HepG2 (cell line): ENCODE results near the gene ZNF544. TPM values are rescaled to one million over a fixed set of nuclear protein-coding genes. Genes with fewer than 3 reads are reported as not detected.
A peak's percentile ranks its signal among the peaks of the same experiment; 100 is the strongest.

ENCODE experiments used
- ATAC-seq: fragments of 200-7000 bp; cut with Tn5 transposase; 3 replicates; pipeline ENCODE4 v1.9.1; 2020; ENCODE audit warnings: mild to moderate bottlenecking, moderate library complexity
- BruUV-seq: library from RNA; stranded (reverse); fragments of 400-500 nt; replicated peaks from 2 replicates; lab custom pipeline; 2021; lab: Mats Ljungman, UMichigan
- CTCF ChIA-PET: fragments of 300-600 bp; formaldehyde crosslinking; extraction: SDS; loops from one replicate; lab custom pipeline; 2021; ENCODE audit warnings: low total read pairs, inconsistent platforms, low intra/inter-chr PET ratio; lab: Yijun Ruan, JAX
- POLR2A ChIA-PET: fragments of 350-600 bp; sonication (Branson Sonifier 250); formaldehyde crosslinking; loops from one replicate; lab custom pipeline; 2020; ENCODE audit warnings: antibody characterized with exemption, inconsistent platforms; lab: Yijun Ruan, JAX
- DNase-seq: peaks from one replicate; pipeline ENCODE4 v3.0.0-alpha.2; 2015; ENCODE audit warnings: low spot score
- FAIRE-seq: peaks from 3 replicates; lab custom pipeline; 2011; peaks lifted over from hg19 to GRCh38; lab: Jason Lieb, UNC
- H2AFZ ChIP-seq: one replicate; pipeline ENCODE4 v1.6.1; 2011; ENCODE audit warnings: low read length, inconsistent platforms
- H3K27ac ChIP-seq: fragments of 300-600 bp; 3 replicates; pipeline ENCODE4 v1.8.0; 2011; ENCODE audit warnings: mixed run types, mild to moderate bottlenecking, mixed read lengths, low read length, inconsistent platforms; ENCODE audit not compliant: insufficient read depth; ENCODE audit errors: extremely low read length
- H3K27me3 ChIP-seq, 2 experiments: fragments of 200-600 bp in 1 of 2; 2 replicates in 1 of 2; 3 replicates in 1 of 2; pipeline versions ENCODE4 v1.6.0 to v1.8.0; 2011; ENCODE audit warnings: low read length in 2 of 2, mild to moderate bottlenecking in 2 of 2, moderate library complexity in 2 of 2, inconsistent platforms in 1 of 2; ENCODE audit not compliant: insufficient read depth in 2 of 2, control insufficient read depth in 1 of 2
- H3K36me3 ChIP-seq, 2 experiments: fragments of 200-600 bp in 1 of 2; replicated peaks in 1 of 2; 2 replicates in 1 of 2; 3 replicates in 1 of 2; pipeline versions ENCODE4 v1.5.1 to v1.8.0; 2011; ENCODE audit warnings: low read length in 2 of 2, inconsistent platforms in 1 of 2; ENCODE audit not compliant: insufficient read depth in 2 of 2, control insufficient read depth in 1 of 2
- H3K4me1 ChIP-seq: 2 replicates; pipeline ENCODE4 v1.5.1; 2012; ENCODE audit warnings: low read length, inconsistent platforms; ENCODE audit not compliant: insufficient read depth
- H3K4me2 ChIP-seq: 2 replicates; pipeline ENCODE4 v1.6.0; 2011; ENCODE audit warnings: low read depth, low read length, inconsistent platforms
- H3K4me3 ChIP-seq, 3 experiments: fragments of 200-600 bp in 1 of 3; sonication (generic), shearing (Covaris generic) in 1 of 3; replicated peaks in 1 of 3; 2 replicates each; pipeline ENCODE4 v1.5.1; 2011 to 2016; ENCODE audit warnings: low read length in 3 of 3, inconsistent platforms in 2 of 3, low read depth in 2 of 3, mild to moderate bottlenecking in 2 of 3, control low read depth in 1 of 3, mixed read lengths in 1 of 3; ENCODE audit not compliant: insufficient read depth in 1 of 3
- H3K79me2 ChIP-seq: one replicate; pipeline ENCODE4 v1.6.1; 2011; ENCODE audit warnings: low read length, inconsistent platforms; ENCODE audit not compliant: insufficient read depth
- H3K9ac ChIP-seq: 2 replicates; pipeline ENCODE4 v1.6.0; 2011; ENCODE audit warnings: mild to moderate bottlenecking, low read depth, low read length, inconsistent platforms; ENCODE audit not compliant: insufficient read depth
- H3K9me3 ChIP-seq: 2 replicates; pipeline ENCODE4 v1.5.1; 2012; ENCODE audit warnings: mild to moderate bottlenecking, low read length
- H4K20me1 ChIP-seq: 2 replicates; pipeline ENCODE4 v1.6.0; 2011; ENCODE audit warnings: inconsistent platforms, mild to moderate bottlenecking, low read length, moderate library complexity; ENCODE audit not compliant: insufficient read depth
- KDM6A ChIP-seq: IDR thresholded peaks from 2 replicates; pipeline ENCODE4 v1.6.1; 2016; ENCODE audit warnings: low read depth
- PATZ1 ChIP-seq: sonication (generic); formaldehyde crosslinking; IDR thresholded peaks from 2 replicates; pipeline ENCODE4 v1.4.0; 2020; ENCODE audit warnings: missing genetic modification reagents
- POLR2A ChIP-seq, 2 experiments: IDR thresholded peaks; 2 replicates each; pipeline ENCODE4 v1.6.1; 2011; ENCODE audit warnings: low read depth in 2 of 2, low read length in 2 of 2, mild to moderate bottlenecking in 1 of 2, moderate library complexity in 1 of 2; ENCODE audit not compliant: insufficient read depth in 1 of 2
- SETDB1 ChIP-seq: sonication (generic); formaldehyde crosslinking; IDR thresholded peaks from 2 replicates; pipeline ENCODE4 v1.5.1; 2020; ENCODE audit warnings: missing genetic modification reagents, mild to moderate bottlenecking, borderline replicate concordance
- ZBTB46 ChIP-seq: sonication (generic); formaldehyde crosslinking; IDR thresholded peaks from 2 replicates; pipeline ENCODE4 v1.4.0; 2020; ENCODE audit warnings: mild to moderate bottlenecking, missing genetic modification reagents, borderline replicate concordance
- ZBTB49 ChIP-seq: sonication (generic); formaldehyde crosslinking; IDR thresholded peaks from 2 replicates; pipeline ENCODE4 v1.4.0; 2020; ENCODE audit warnings: missing genetic modification reagents, borderline replicate concordance
- ZMYM3 ChIP-seq: sonication (generic); formaldehyde crosslinking; IDR thresholded peaks from 2 replicates; pipeline ENCODE4 v1.5.1; 2020; ENCODE audit warnings: mild to moderate bottlenecking, missing genetic modification reagents
- ZNF256 ChIP-seq: sonication (generic); formaldehyde crosslinking; conservative IDR thresholded peaks from 2 replicates; pipeline ENCODE4 v1.4.0; 2020; ENCODE audit warnings: missing genetic modification reagents
- ZNF564 ChIP-seq: sonication (generic); formaldehyde crosslinking; IDR thresholded peaks from 2 replicates; pipeline ENCODE4 v1.8.1; 2023; ENCODE audit warnings: mild to moderate bottlenecking, missing genetic modification reagents
- ZSCAN20 ChIP-seq: sonication (generic); formaldehyde crosslinking; IDR thresholded peaks from 2 replicates; pipeline ENCODE4 v1.4.0; 2020; ENCODE audit warnings: missing genetic modification reagents, mild to moderate bottlenecking, borderline replicate concordance
- WGBS: methylation state at CpG from one replicate; pipeline ENCODE4 v1.1.6; 2017; ENCODE audit warnings: low lambda C conversion rate; 5-methylcytosine and 5-hydroxymethylcytosine counted together
- in situ Hi-C: cut with HindIII; loops from 2 replicates; pipeline ENCODE4 v1.10.0; 2017; ENCODE audit warnings: low pct_unique_long_range_greater_than_20kb; ENCODE audit not compliant: extremely low pct_ligation_motif_present
- intact Hi-C: fragments of 100-400 bp; cut with micrococcal nuclease; formaldehyde crosslinking; loops from one replicate; pipeline ENCODE4 v1.10.0; 2022; ENCODE audit not compliant: unreplicated experiment
- polyA plus RNA-seq, 8 experiments: library from polyadenylated mRNA; depleted of rRNA in 3 of 8; stranded (reverse) in 7 of 8; unstranded in 1 of 8; fragments of >200 nt; fragmentation: Illumina TruSeq in 4 of 8; extraction: Trizol in 4 of 8; gene quantifications; 2 replicates each; pipeline versions ENCODE4 v1.2.1 to v1.2.3, GENCODE V29; 2011 to 2016; ENCODE audit warnings: low read depth in 4 of 8, missing spikeins in 1 of 8, mixed read lengths in 1 of 8; ENCODE audit not compliant: insufficient read depth in 1 of 8
- total RNA-seq, 5 experiments: library from RNA; depleted of rRNA; stranded (reverse); fragments of >200 nt; fragmentation: Illumina TruSeq; extraction: Trizol; gene quantifications; 2 replicates each; pipeline ENCODE4 v1.2.3, GENCODE V29; 2016; ENCODE audit warnings: low read depth in 1 of 5

Gene ZNF544
- total and polyA plus RNA-seq, 2 of the 13 experiments (the other 11 are each of a cell fraction or from before 2014, with no cell fraction given): 13.1 to 17.0 TPM

GRCh38 chr19:58183817-58184215 is 44.9 kb upstream of the ZNF544 start:
- no peak for DNase-seq
- peak overlapping the region; percentile 77 to 93 (median 88) for H3K4me3 ChIP-seq
- H3K9me3 ChIP-seq: peaks cover 63% of the 10 kb centered on the region
- in situ Hi-C loops: loop anchor here (5.0 kb wide), 1 partner anchor 123 kb away; the partner anchor contains the start of gene ERVK3-1
- peak overlapping the region; percentile 86 for H3K4me2 ChIP-seq
- peaks cover 22 to 30% of the 10 kb centered on the region in 2 experiments for H3K36me3 ChIP-seq
- no peaks in the 10 kb centered on the region; a peak in 1 of 5 replicates for H3K27me3 ChIP-seq
- ChIA-PET POLR2A (interaction anchor here (0.8 to 1.9 kb wide), 17 partner anchors 13 to 437 kb away, joined by 3 to 16 read pairs (median 4); partner anchors contain the start of genes ERVK3-1, TRIM28, ZBTB45 and ZNF329), CTCF (no interaction called here)
- H3K9ac ChIP-seq: peak overlapping the region; percentile 96
- H4K20me1 ChIP-seq: no peaks in the 10 kb centered on the region
- H3K79me2 ChIP-seq: peaks cover 10% of the 10 kb centered on the region
- intact Hi-C loops: loop anchor here (1.0 to 5.0 kb wide), 5 partner anchors 43 to 203 kb away; partner anchors contain the start of genes ERVK3-1, RPS5, ZNF544 and ZNF8
- TF ChIP-seq ZMYM3 (CRISPR knock-in tag) (0 out of 2 replicates have a peak, but pooled peaks have one; percentile 0), ZNF564 (CRISPR knock-in tag) (0 out of 2 replicates have a peak, but pooled peaks have one; percentile 2), ZNF256 (CRISPR knock-in tag) (peak; percentile 77; the same call in 1 of the 2 replicates), PATZ1 (CRISPR knock-in tag) (0 out of 2 replicates have a peak, but pooled peaks have one; percentile 5), POLR2A (IDR thresholded peaks at IDR 0.05; ENCODE audit: insufficient read depth in 1 of 2, low read depth in 2 of 2, low read length in 2 of 2) (0 out of 4 replicates have a peak, but pooled peaks of 1 of the 2 experiments have one; percentile 5), KDM6A (no peak), SETDB1 (CRISPR knock-in tag) (no peak), ZBTB46 (CRISPR knock-in tag) (no peak), ZSCAN20 (CRISPR knock-in tag) (0 out of 2 replicates have a peak, but pooled peaks have one; percentile 44), ZBTB49 (CRISPR knock-in tag) (no peak)
- TF ChIP-seq, all 625 proteins: peak for 6
- no peak overlapping the region for H2AFZ ChIP-seq
- FAIRE-seq: no peak
- ATAC-seq: no peak; the same call in 2 of the 3 replicates
- H3K4me1 ChIP-seq: peaks cover 12% of the 10 kb centered on the region
- TSS peak; percentile 71 for BruUV-seq
- H3K27ac ChIP-seq: peak overlapping the region; percentile 100
- WGBS: 65% methylated on average over 7 of the region's 13 CpGs
